DMS 273 treated with DMSO at 0.1 percent for 48 hours (cell line): ENCODE data around the gene ZNF664.
"Not testable (repeated sequence)": the region's sequence is repeated elsewhere in the genome, so short reads cannot be mapped to it uniquely, and the experiment has no call there.

Source experiments
- DNase-seq: peaks from one replicate; lab custom pipeline; 2025; lab: John Stamatoyannopoulos, UW

The ZNF664 gene

GRCh38 chr12:123941624-123942237 lies 31.3 kb upstream of the ZNF664 start:
- no peak for DNase-seq

DNA sequence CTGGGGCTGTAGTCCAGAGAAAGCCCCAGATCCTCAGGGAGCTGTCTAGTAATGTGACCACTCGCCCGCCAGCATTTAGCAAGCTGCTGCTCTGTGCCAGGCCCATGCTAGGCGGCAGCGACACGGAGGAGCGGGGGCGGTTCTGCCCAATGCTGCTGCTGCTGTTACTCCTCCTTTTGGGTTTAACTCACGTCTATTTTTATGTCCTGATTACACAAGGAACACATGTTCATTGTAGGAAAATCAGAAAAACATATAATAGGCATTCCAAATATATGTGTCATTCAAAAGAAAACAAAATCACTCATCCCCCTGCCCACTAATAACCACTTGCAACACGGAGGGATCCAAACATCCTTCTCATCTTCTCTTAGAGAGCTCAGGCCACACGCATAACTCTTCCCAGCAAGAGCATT lies 30.8 kb upstream of the ZNF664 start:
- DNase-seq: no peak

DNA sequence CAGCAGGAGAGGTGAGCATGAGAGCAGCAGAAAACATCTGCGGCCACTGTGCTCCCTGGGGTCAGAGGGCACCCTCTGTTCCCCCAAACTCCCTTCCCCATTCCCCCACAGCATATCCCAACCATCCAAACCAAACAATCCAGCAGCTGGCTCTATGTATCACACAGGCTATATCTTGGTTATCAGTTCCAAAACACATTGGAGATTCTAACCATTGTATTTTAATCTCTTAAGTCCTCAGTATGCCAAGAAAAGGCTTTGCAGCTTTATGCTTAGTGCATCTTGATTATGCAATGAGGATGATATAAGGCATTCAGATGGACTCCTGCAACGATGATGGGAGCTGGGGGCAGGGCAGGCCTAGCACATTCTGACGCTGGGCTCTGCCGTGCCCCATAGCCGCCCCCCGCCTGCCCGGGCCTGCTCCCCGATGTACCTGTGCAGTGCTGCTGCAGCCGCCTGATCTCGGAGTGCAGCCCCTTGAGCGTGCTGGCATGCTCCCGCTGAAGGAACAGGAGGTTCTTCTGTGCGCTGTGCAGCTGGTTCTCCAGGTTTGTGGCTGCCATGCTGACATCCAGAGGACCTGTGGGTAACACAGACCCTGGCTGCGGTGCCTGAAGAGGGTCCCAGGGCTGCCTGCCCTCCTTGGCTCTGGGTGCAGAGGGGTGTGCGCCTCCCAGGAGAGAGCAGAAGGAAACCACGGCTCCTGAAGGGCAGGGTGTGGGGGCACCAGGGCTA lies 29.9 kb upstream of the ZNF664 start:
- no peak for DNase-seq

GRCh38 chr12:123943816-123944215 lies 29.2 kb upstream of the ZNF664 start:
- DNase-seq: no peak

DNA sequence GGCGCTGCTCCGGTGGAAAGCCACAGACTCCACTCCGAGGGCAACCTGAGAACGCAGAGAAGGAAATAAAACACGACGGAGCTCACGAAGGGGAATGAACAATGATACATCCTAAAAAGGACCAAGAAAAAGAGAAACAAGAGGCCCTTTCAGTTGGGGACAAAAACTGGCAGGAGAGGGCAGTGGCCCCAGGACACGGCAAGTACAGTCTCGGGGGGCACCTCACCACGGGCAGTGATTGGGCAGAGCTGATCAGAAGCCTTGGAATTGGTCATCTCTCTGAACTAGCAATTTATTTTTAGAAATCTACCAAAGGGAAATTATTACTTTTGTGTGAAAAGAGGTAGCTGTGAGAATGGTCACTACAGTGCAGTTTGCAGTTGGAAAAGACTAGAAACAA lies 28.3 kb upstream of the ZNF664 start:
- DNase-seq: no peak

DNA sequence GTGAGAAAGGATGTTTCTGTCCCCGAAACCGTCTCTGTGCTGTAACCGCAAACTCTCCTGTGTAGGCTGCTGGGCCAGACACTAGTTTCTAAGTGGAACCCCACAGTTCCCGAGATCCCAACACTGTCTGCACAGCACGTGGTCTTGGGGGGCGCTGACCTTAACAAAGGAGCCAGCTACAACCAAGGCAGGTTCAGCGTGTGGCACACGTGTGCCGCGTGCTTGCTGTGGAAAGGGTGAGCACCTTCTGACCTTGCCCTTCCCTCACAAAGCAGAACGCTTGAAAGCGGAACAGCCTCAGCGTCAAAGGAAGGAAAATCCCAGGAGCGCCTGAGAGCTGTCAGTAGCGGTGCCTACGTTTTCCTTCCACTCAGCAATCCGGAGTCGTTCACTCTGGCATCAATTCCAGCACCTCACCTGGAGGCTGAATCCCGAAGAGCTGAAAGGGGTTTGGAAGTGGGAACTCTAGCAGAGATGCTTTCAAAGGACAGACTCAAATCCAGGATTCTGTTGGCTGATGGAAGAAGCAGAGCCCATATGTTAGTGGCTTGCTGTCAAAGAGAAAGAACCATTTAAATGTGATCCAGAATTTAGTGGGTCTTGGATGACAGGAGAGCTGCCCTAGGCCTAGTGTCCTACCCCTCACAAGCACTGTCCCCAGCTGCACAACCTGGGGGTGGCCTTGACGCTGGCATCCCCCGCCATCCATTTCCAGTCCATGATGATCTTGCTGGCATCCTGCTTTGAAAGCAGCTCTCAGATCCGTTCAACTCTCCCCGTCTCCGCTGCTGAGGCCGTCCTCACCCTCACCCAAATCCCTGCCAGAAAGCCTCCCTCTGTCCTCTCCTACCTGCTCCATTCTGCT lies 27.5 kb upstream of the ZNF664 start:
- DNase-seq: no peak

- no peak for DNase-seq
Measured at GRCh38 chr12:123946152-123946515, 26.9 kb upstream of the ZNF664 start.

- DNase-seq: not testable (repeated sequence)
Measured at GRCh38 chr12:123946516-123947505, 26.2 kb upstream of the ZNF664 start.

DNA sequence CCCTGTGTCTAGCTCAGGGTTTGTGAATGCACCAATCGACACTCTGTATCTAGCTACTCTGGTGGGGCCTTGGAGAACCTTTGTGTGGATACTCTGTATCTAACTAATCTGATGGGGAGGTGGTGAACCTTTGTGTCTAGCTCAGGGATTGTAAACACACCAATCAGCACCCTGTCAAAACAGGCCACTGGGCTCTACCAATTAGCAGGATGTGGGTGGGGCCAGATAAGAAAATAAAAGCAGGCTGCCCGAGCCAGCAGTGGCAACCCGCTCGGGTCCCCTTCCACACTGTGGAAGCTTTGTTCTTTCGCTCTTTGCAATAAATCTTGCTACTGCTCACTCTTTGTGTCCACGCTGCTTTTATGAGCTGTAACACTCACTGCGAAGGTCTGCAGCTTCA lies 25.5 kb upstream of the ZNF664 start:
- not testable (repeated sequence) for DNase-seq

GRCh38 chr12:123948401-123948795 lies 24.6 kb upstream of the ZNF664 start:
- no peak for DNase-seq

GRCh38 chr12:123948796-123949769 lies 23.9 kb upstream of the ZNF664 start:
- no peak for DNase-seq

GRCh38 chr12:123949770-123950165 lies 23.2 kb upstream of the ZNF664 start:
- no peak for DNase-seq

GRCh38 chr12:123950476-123951349 lies 22.3 kb upstream of the ZNF664 start:
- no peak for DNase-seq

DNA sequence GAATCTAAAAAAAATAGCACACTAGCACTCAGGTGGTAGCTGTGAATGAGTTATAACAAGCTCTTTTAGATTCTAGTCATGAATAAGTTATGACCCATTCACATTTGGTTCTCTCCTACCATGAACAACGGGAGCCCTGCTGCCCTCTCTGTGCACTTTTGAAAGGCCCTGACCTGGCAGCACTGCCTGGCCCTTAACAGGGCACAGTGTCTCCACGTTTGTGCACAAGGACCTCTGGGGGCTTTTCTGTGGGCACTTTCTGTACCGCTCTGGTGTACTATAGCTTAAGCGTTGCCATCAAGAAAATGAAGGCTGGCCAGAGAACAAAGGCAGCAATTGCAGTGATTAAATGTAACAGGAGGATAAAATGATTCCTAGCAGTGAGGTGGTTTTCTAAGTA lies 21.5 kb upstream of the ZNF664 start:
- no peak for DNase-seq

DNA sequence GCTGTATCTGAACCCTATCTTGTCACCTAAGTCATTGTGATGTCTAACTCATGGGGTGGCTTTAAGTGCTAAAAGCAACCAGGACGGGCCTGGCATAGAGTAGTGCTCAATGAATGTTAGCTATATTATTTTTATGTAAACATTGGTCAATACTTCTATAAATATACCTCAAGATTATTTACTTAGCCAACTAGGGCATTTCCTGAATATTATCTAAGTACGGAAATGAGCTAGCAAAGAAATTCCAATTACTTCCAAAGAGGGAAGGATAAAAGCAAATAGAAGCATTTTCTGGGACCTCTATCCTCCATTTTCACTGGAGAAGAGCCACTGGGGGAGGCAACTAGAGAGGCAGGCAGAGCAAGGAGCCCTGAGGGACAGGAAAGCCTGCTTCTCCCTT lies 21.0 kb upstream of the ZNF664 start:
- no peak for DNase-seq

DNA sequence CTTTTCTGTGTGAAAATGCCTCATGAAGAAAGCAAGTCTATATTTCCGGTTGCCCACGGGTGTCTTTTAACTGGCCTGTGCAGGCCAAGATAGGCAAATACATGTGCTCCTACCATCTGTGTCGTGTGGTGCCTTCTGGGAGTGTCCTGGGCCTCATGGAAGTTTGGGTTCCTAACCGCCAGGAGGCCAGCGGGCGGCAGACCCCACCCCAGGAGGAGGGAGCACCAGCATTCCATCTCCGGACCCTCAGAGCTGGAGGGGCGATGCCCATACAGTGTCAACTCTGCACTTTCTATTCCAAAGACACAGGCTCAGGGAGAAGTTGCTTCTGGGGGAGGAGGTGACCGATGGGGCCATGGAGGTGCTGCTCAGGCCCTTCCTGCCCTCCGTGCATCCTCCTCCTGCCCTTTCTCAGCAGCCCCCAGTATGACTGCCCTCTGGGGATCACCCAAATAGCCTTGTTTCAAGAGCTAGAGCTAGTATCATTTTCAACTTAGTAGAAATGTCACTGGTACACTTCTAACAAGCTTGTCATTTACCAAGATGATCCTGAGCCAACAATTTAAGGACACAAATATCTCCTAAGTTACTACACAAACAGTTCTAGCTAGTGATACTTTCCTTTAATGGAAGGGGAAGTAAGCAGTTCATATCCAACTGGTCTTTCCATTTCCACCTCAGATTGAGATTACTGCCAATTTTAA lies 18.2 kb upstream of the ZNF664 start:
- no peak for DNase-seq

DNA sequence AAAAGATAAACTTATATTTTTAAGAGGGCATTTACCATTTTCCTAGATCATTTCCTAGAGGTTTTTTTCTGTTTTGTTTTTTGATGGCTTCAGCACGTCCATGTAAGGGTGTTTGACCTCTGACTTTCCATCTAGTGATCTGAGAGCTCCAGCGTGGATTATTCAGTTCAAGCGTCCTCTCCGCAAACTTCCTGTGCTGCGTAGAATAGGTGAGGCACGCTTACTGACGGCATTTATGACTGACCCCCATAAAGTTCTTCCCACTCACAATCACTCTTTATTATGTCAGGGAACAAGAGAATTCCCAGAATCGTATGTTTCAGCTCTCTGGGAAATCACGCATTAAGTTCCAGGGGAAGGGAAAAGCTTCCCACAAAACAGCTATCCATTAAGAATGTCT lies 16.8 kb upstream of the ZNF664 start:
- DNase-seq: no peak

- DNase-seq: no peak
Measured at GRCh38 chr12:123957196-123957595, 15.8 kb upstream of the ZNF664 start.

- no peak for DNase-seq
Measured at GRCh38 chr12:123958462-123958861, 14.6 kb upstream of the ZNF664 start.
